Limb (tissue), 2 donors: ENCODE results near the gene TNS1.
"Not testable (repeated sequence)": the region's sequence is repeated elsewhere in the genome, so short reads cannot be mapped to it uniquely, and the experiment has no call there.

Source experiments
- DNase-seq, 2 donors: peaks; one replicate each; pipeline ENCODE4 v3.0.0-alpha.2; 2016; ENCODE audit errors: extremely low spot score in 2 of 2

The TNS1 gene

GRCh38 chr2:217786560-217786959 is 216.2 kb downstream of the TNS1 start:
- not testable (repeated sequence) for DNase-seq

GRCh38 chr2:217785544-217786045 is 217.2 kb downstream of the TNS1 start:
- DNase-seq: peak; percentile 77 to 90

- DNase-seq: no peak
These were observed 217.7 kb downstream of the TNS1 start for GRCh38 chr2:217784996-217785543.

GRCh38 chr2:217783243-217783642 is 219.6 kb downstream of the TNS1 start:
- no peak for DNase-seq

GRCh38 chr2:217777906-217778305 is 224.9 kb downstream of the TNS1 start:
- no peak for DNase-seq

- DNase-seq: no peak
These were observed 226.2 kb downstream of the TNS1 start for GRCh38 chr2:217776631-217777030.

GRCh38 chr2:217775920-217776503 is 226.8 kb downstream of the TNS1 start:
- DNase-seq: no peak

GRCh38 chr2:217774232-217774631 is 228.6 kb downstream of the TNS1 start:
- DNase-seq: no peak

GRCh38 chr2:217773539-217773938 is 229.3 kb downstream of the TNS1 start:
- DNase-seq: no peak

- no peak for DNase-seq
These were observed 236.4 kb downstream of the TNS1 start for GRCh38 chr2:217766356-217766755.

- DNase-seq: no peak
These were observed 241.0 kb downstream of the TNS1 start for GRCh38 chr2:217761645-217762277.

- no peak for DNase-seq
These were observed 242.8 kb downstream of the TNS1 start for GRCh38 chr2:217759991-217760390.

GRCh38 chr2:217757108-217757463 is 245.7 kb downstream of the TNS1 start:
- DNase-seq: no peak

- peak; percentile 73 to 93 for DNase-seq
These were observed 246.3 kb downstream of the TNS1 start for GRCh38 chr2:217756375-217757107.

- no peak for DNase-seq
These were observed 247.6 kb downstream of the TNS1 start for GRCh38 chr2:217755027-217755745.

- no peak for DNase-seq
These were observed 249.2 kb downstream of the TNS1 start for GRCh38 chr2:217753460-217754200.

- DNase-seq: no peak
These were observed 249.9 kb downstream of the TNS1 start for GRCh38 chr2:217752714-217753459.

- DNase-seq: no peak
These were observed 250.8 kb downstream of the TNS1 start for GRCh38 chr2:217751952-217752351.

GRCh38 chr2:217751192-217751591 is 251.6 kb downstream of the TNS1 start:
- no peak for DNase-seq
